Suprapubic skin (tissue), 4 donors: Measurements from ENCODE around the gene FBN1. TPM values are rescaled to one million over a fixed set of nuclear protein-coding genes. Genes with fewer than 3 reads are reported as not detected.

Experiments
- DNase-seq, 2 donors: peaks; one replicate each; pipeline ENCODE4 v3.0.0-alpha.2; 2019; ENCODE audit warnings: low spot score in 2 of 2
- H3K27ac ChIP-seq: fragments of 200-600 bp; sonication (generic); one replicate; pipeline ENCODE4 v1.5.1; 2019
- H3K27me3 ChIP-seq: fragments of 200-600 bp; sonication (generic); one replicate; pipeline ENCODE4 v1.5.1; 2019
- H3K36me3 ChIP-seq: fragments of 200-600 bp; sonication (generic); one replicate; pipeline ENCODE4 v1.5.1; 2019
- H3K4me1 ChIP-seq: fragments of 200-600 bp; sonication (generic); one replicate; pipeline ENCODE4 v1.5.1; 2019
- H3K4me3 ChIP-seq: fragments of 200-600 bp; sonication (generic); one replicate; pipeline ENCODE4 v1.5.1; 2019; ENCODE audit warnings: mild to moderate bottlenecking
- H3K9me3 ChIP-seq: fragments of 200-600 bp; sonication (generic); one replicate; pipeline ENCODE4 v1.5.1; 2019
- CTCF ChIP-seq, 2 donors: fragments of 200-600 bp in 1 of 2; fragments of 450-650 bp in 1 of 2; sonication (generic) in 1 of 2; IDR thresholded peaks; one replicate each; pipeline ENCODE4 v1.5.1; 2016 to 2019; ENCODE audit warnings: antibody characterized with exemption in 2 of 2, mild to moderate bottlenecking in 1 of 2, moderate library complexity in 1 of 2
- EP300 ChIP-seq: sonication (generic); formaldehyde crosslinking; IDR thresholded peaks from one replicate; pipeline ENCODE4 v1.6.1; 2017; ENCODE audit warnings: antibody characterized with exemption
- POLR2A ChIP-seq, 2 donors: fragments of 450-650 bp; IDR thresholded peaks; one replicate each; pipeline ENCODE4 v1.6.1; 2017; ENCODE audit warnings: antibody characterized with exemption in 2 of 2, mild to moderate bottlenecking in 2 of 2, moderate library complexity in 2 of 2
- POLR2AphosphoS5 ChIP-seq, 3 donors: sonication (generic); formaldehyde crosslinking; IDR thresholded peaks; one replicate each; pipeline ENCODE4 v1.6.1; 2017; ENCODE audit warnings: antibody characterized with exemption in 3 of 3
- WGBS: methylation state at CpG from one replicate; pipeline ENCODE4 v1.1.5; 2018; 5-methylcytosine and 5-hydroxymethylcytosine counted together
- total RNA-seq, 4 donors: library from RNA; depleted of rRNA; stranded (reverse); fragments of >200 nt; gene quantifications; one replicate each; pipeline ENCODE4 v1.1.0, GENCODE V29; 2016

The FBN1 gene
- total RNA-seq, 4 donors from 2014 or later, result 12.6 to 24.6 (median 21.0) TPM

GRCh38 chr15:48643776-48644466 lies 1.6 kb downstream of the FBN1 start:
- WGBS, result 26% methylated on average over 12 of the region's 12 CpGs
- Histone ChIP-seq H3K4me3 (peak overlapping the region; percentile 78), H3K27me3 (peaks cover 24% of the 10 kb centered on the region), H3K36me3 (no peaks in the 10 kb centered on the region), H3K27ac (peak overlapping the region; percentile 86), H3K9me3 (no peaks in the 10 kb centered on the region), H3K4me1 (peaks cover 30% of the 10 kb centered on the region)
- no peak for DNase-seq
- TF ChIP-seq EP300, result no peak
- TF ChIP-seq CTCF (IDR thresholded peaks at IDR 0.05), result no peak
- no peak for TF ChIP-seq POLR2AphosphoS5 (IDR thresholded peaks at IDR 0.05)

GRCh38 chr15:48643206-48643605 lies 2.3 kb downstream of the FBN1 start:
- Histone ChIP-seq H3K9me3 (no peaks in the 10 kb centered on the region), H3K4me3 (peak overlapping the region; percentile 78), H3K27ac (peak overlapping the region; percentile 86), H3K4me1 (peaks cover 30% of the 10 kb centered on the region), H3K36me3 (no peaks in the 10 kb centered on the region), H3K27me3 (peaks cover 24% of the 10 kb centered on the region)
- 31% methylated on average over 3 of the region's 3 CpGs for WGBS
- DNase-seq, result no peak
- TF ChIP-seq CTCF (IDR thresholded peaks at IDR 0.05) (no peak), POLR2AphosphoS5 (IDR thresholded peaks at IDR 0.05) (no peak), EP300 (no peak), POLR2A (IDR thresholded peaks at IDR 0.05) (no peak)

GRCh38 chr15:48642795-48643194 lies 2.7 kb downstream of the FBN1 start:
- peaks cover 30% of the 10 kb centered on the region for H3K4me1 ChIP-seq
- no peak for DNase-seq
- no peaks in the 10 kb centered on the region for H3K9me3 ChIP-seq
- peaks cover 24% of the 10 kb centered on the region for H3K27me3 ChIP-seq
- TF ChIP-seq POLR2AphosphoS5 (IDR thresholded peaks at IDR 0.05) (no peak), EP300 (no peak), CTCF (IDR thresholded peaks at IDR 0.05) (no peak), POLR2A (IDR thresholded peaks at IDR 0.05) (no peak)
- no peaks in the 10 kb centered on the region for H3K36me3 ChIP-seq
- H3K27ac ChIP-seq, result no peak overlapping the region
- peak overlapping the region; percentile 78 for H3K4me3 ChIP-seq
- 31% methylated on average over 1 of the region's 1 CpG for WGBS

- no peaks in the 10 kb centered on the region for H3K9me3 ChIP-seq
- peak overlapping the region; percentile 78 for H3K4me3 ChIP-seq
- no peak for TF ChIP-seq POLR2A (IDR thresholded peaks at IDR 0.05)
- TF ChIP-seq CTCF (IDR thresholded peaks at IDR 0.05), result no peak
- no peak for TF ChIP-seq POLR2AphosphoS5 (IDR thresholded peaks at IDR 0.05)
- no peak for TF ChIP-seq EP300
- peaks cover 33% of the 10 kb centered on the region for H3K4me1 ChIP-seq
- WGBS, result 52% methylated on average over 3 of the region's 3 CpGs
- H3K27ac ChIP-seq, result no peak overlapping the region
- H3K27me3 ChIP-seq, result peaks cover 24% of the 10 kb centered on the region
- no peaks in the 10 kb centered on the region for H3K36me3 ChIP-seq
- no peak for DNase-seq
Measured at GRCh38 chr15:48641416-48641815, 4.1 kb downstream of the FBN1 start.

GRCh38 chr15:48638963-48639362 lies 6.5 kb downstream of the FBN1 start:
- Histone ChIP-seq H3K27ac (no peak overlapping the region), H3K4me1 (peaks cover 22% of the 10 kb centered on the region), H3K9me3 (no peaks in the 10 kb centered on the region), H3K36me3 (no peaks in the 10 kb centered on the region), H3K27me3 (peaks cover 2% of the 10 kb centered on the region), H3K4me3 (no peak overlapping the region)
- TF ChIP-seq POLR2A (IDR thresholded peaks at IDR 0.05) (no peak), POLR2AphosphoS5 (IDR thresholded peaks at IDR 0.05) (no peak), EP300 (no peak), CTCF (IDR thresholded peaks at IDR 0.05) (no peak)
- 74% methylated on average over 2 of the region's 2 CpGs for WGBS
- no peak for DNase-seq
